ENCODE data around the gene CNTN1. TPM values are rescaled to one million over a fixed set of nuclear protein-coding genes. Genes with fewer than 3 reads are reported as not detected.

Gene CNTN1
- total and polyA plus RNA-seq, 11 donors, result 0.01 to 0.66 (median 0.20) TPM; not detected in 2

DNA sequence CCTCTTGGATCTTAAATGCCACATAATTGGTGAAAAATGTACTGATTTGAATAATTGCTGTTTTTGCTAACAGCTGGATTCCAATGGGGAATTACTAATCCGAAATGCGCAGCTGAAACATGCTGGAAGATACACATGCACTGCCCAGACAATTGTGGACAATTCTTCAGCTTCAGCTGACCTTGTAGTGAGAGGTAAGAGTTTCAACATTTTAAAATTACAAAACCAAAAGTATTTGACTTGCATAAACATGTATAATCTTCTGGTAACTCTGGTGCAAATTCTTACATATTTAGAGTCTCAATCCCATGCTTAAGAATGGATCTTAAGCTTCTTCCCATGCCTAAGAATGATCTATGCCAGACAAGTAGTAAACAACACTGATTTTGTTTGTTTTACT, 266.8 kb downstream of the CNTN1 start:
- WGBS, 4 donors, result 76 to 90% (median 87%) methylated on average over 2 of the region's 2 CpGs
- DNase-seq, result no peak

DNA sequence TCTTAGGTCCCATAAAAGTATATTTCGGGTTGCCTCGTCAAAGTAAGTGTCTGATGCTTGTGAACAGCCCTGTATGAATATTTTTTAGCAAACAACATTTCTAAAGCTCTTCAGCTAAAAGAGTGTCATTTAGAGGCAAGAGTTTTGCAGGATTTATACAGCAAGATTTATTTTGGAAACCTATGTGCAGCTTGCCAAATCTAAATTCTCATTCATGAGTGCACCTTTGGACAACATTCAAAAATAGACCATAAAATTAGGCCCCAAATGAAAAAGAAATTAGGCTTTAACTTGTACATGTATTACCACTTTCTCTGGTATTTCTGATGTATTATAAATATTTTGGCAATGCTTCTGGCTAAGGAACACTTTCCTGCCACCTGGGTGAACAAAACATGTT, 271.5 kb downstream of the CNTN1 start:
- Histone ChIP-seq H3K27me3 (no peaks in the 10 kb centered on the region), H3K4me3 (no peak overlapping the region), H3K27ac (no peak overlapping the region), H3K4me1 (no peaks in the 10 kb centered on the region), H3K36me3 (no peaks in the 10 kb centered on the region), H3K9me3 (no peaks in the 10 kb centered on the region)
- WGBS, 4 donors, result 82 to 91% (median 89%) methylated on average over 2 of the region's 2 CpGs
- TF ChIP-seq, protein P1, sequence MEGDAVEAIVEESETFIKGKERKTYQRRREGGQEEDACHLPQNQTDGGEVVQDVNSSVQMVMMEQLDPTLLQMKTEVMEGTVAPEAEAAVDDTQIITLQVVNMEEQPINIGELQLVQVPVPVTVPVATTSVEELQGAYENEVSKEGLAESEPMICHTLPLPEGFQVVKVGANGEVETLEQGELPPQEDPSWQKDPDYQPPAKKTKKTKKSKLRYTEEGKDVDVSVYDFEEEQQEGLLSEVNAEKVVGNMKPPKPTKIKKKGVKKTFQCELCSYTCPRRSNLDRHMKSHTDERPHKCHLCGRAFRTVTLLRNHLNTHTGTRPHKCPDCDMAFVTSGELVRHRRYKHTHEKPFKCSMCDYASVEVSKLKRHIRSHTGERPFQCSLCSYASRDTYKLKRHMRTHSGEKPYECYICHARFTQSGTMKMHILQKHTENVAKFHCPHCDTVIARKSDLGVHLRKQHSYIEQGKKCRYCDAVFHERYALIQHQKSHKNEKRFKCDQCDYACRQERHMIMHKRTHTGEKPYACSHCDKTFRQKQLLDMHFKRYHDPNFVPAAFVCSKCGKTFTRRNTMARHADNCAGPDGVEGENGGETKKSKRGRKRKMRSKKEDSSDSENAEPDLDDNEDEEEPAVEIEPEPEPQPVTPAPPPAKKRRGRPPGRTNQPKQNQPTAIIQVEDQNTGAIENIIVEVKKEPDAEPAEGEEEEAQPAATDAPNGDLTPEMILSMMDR (IDR thresholded peaks at IDR 0.05), result no peak
- TF ChIP-seq POLR2A (IDR thresholded peaks at IDR 0.05), result no peak
- DNase-seq (no peak), ATAC-seq (no peak)
- intact Hi-C loops (cut with DNase I), result no loop called here

More for the DNA sequence above, 266.8 kb downstream of the CNTN1 start:
- Histone ChIP-seq H3K36me3 (no peaks in the 10 kb centered on the region), H3K9me3 (no peaks in the 10 kb centered on the region), H3K4me1 (no peaks in the 10 kb centered on the region), H3K27ac (no peak overlapping the region), H3K4me3 (no peak overlapping the region), H3K27me3 (no peaks in the 10 kb centered on the region)
- ATAC-seq, result no peak
- TF ChIP-seq, protein P1 (IDR thresholded peaks at IDR 0.05), result no peak
- TF ChIP-seq POLR2A (IDR thresholded peaks at IDR 0.05), result no peak
- intact Hi-C loops (cut with DNase I), result no loop called here

DNA sequence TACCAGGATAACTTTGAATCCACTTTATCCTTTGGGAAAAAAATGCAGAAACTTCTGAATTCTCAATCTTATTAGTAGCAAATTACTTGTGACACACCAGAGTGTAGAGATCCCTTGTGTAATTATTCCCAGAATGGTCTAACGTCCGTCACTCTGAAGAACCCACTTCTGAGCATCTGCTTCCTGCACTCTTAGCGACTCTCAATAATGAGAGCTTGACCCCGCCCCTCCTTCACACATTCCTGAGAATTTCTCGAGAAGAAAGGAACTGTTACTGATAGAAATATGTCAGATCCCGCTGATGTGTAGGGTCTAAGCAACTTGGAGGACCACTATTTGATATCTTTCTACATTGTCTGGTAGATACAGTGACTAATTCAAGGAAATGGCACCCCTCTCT, 277.6 kb downstream of the CNTN1 start:
- ATAC-seq (no peak), DNase-seq (no peak)
- TF ChIP-seq, protein P1 (IDR thresholded peaks at IDR 0.05), result no peak
- no peak for TF ChIP-seq POLR2A (IDR thresholded peaks at IDR 0.05)
- no peak overlapping the region for H3K27ac ChIP-seq
- no peaks in the 10 kb centered on the region for H3K4me1 ChIP-seq
- 64 to 69% (median 68%) methylated on average over 6 of the region's 6 CpGs for WGBS, 4 donors
- no peaks in the 10 kb centered on the region for H3K9me3 ChIP-seq
- H3K36me3 ChIP-seq, result no peaks in the 10 kb centered on the region
- H3K27me3 ChIP-seq, result no peaks in the 10 kb centered on the region
- H3K4me3 ChIP-seq, result no peak overlapping the region
- intact Hi-C loops (cut with DNase I), result no loop called here

DNA sequence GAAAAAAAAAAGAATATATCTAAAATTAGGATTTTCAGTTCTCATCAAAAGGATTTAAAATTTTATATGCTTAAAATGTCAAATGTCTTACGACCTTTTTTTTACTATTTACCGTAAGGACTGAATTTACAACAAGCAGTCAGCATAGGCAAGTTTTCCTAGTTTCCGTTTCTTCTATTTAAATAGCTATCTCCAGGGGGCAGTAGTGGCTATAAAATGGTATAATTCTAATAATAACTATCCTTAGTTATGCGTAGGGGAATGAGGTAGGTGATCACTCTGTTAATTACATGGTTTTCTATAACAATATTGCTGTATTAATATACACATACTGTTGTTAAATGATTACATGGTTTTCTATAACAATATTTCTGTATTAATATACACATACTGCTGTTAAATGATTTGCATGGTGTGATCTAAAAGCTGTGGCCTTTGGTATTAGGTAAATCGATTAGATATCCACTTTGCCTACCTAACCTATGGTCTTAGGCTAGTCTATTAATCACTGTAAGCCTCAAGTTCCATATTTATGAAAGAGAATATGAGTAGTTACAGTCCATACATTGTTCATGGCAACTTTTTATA, 278.2 kb downstream of the CNTN1 start:
- intact Hi-C loops (cut with DNase I), result no loop called here
- Histone ChIP-seq H3K9me3 (no peaks in the 10 kb centered on the region), H3K27ac (no peak overlapping the region), H3K4me3 (no peak overlapping the region), H3K4me1 (no peaks in the 10 kb centered on the region), H3K27me3 (no peaks in the 10 kb centered on the region), H3K36me3 (no peaks in the 10 kb centered on the region)
- ATAC-seq (no peak), DNase-seq (no peak)
- TF ChIP-seq POLR2A (IDR thresholded peaks at IDR 0.05), result no peak
- TF ChIP-seq, protein P1 (IDR thresholded peaks at IDR 0.05), result peak in 2 of 12 donors; percentile 9 to 24
- WGBS, 4 donors, result 74 to 80% (median 78%) methylated on average over 5 of the region's 5 CpGs
